LoVo (cell line): ENCODE data around the gene IKZF2.

Source experiments
- DNase-seq: peaks from one replicate; pipeline ENCODE4 v3.0.0-alpha.2; 2016; ENCODE audit warnings: low spot score

IKZF2 gene

GRCh38 chr2:212958133-212958532, 193.3 kb downstream of the IKZF2 start:
- no peak for DNase-seq

- no peak for DNase-seq
These were observed 193.8 kb downstream of the IKZF2 start for GRCh38 chr2:212957624-212958023.

- no peak for DNase-seq
These were observed 194.5 kb downstream of the IKZF2 start for GRCh38 chr2:212956665-212957607.

- no peak for DNase-seq
These were observed 198.1 kb downstream of the IKZF2 start for GRCh38 chr2:212953170-212953920.

GRCh38 chr2:212949786-212950185, 201.6 kb downstream of the IKZF2 start:
- DNase-seq = no peak
